ENCODE data around the gene ERV3-1.
"Not testable (repeated sequence)": the region's sequence is repeated elsewhere in the genome, so short reads cannot be mapped to it uniquely, and the experiment has no call there.

DNA sequence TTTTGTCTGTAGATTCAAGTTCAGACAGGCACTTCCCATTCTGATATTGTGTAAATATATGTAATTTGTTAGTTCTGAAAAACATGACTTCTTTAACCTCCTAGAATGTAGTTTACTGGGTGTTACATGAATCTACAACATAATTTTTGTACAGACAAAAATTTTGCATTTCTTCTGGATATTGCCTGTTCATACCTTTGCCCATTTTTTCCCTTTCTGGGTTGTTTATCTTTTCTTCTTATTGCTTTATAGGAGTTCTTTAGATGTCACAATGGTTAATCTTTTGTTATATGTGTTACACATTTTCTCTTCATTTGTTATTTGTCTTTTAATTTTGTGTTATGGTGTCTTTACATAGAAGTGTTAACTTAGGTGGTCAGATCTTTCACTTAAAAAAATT, 44.7 kb upstream of the ERV3-1 start:
- TF ChIP-seq SPI1, POLR2AphosphoS5 (IDR thresholded peaks at IDR 0.05; ENCODE audit: low read depth, low read length): not testable (repeated sequence)

All from GM12891 (cell line).